Ovary (tissue), 3 donors: ENCODE data around the gene PAF1.

Experiments
- CTCF ChIP-seq, 3 donors: fragments of 450-650 bp in 2 of 3; fragments of 200-600 bp in 1 of 3; IDR thresholded peaks; one replicate each; pipeline versions ENCODE4 v1.5.1 to v1.8.0; 2016 to 2022; ENCODE audit warnings: antibody characterized with exemption in 3 of 3, mild to moderate bottlenecking in 1 of 3
- EP300 ChIP-seq: sonication (generic); formaldehyde crosslinking; IDR thresholded peaks from one replicate; pipeline ENCODE4 v1.6.1; 2017; ENCODE audit warnings: antibody characterized with exemption
- POLR2A ChIP-seq: fragments of 450-650 bp; IDR thresholded peaks from one replicate; pipeline ENCODE4 v1.6.1; 2017; ENCODE audit warnings: antibody characterized with exemption, mild to moderate bottlenecking, moderate library complexity
- donor health status: DM: no; HTN: no; CAD: no.

GRCh38 chr19:39339674-39340073 lies 51.2 kb downstream of the PAF1 start:
- TF ChIP-seq CTCF (IDR thresholded peaks at IDR 0.05) (no peak), POLR2A (no peak), EP300 (no peak)
